ENCODE data around the gene SDK1. TPM values are rescaled to one million over a fixed set of nuclear protein-coding genes. Genes with fewer than 3 reads are reported as not detected.

The SDK1 gene
- total and polyA plus RNA-seq, 2 experiments from 2014 or later, result 2.1 to 10.0 TPM

DNA sequence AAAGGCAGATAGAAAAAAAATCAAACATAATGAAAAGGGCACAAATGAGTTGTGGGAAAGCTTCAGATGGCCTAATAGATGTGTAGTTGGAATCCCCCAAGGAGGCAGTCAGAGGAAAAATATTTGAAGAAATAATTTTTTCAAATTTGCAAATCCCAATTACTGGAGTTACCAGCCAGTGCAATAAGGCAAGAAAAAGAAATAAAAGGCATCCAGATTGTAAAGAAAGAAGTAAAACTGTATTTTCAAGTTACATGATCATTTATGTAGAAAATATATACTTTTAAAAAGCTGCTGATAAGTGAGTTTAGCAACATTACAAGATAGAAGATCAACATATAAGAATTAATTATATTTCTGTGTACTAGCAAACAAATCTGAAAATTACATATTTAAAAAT lies 329.0 kb downstream of the SDK1 start:
- Histone ChIP-seq H3K79me2 (replicated peaks; ENCODE audit: insufficient read depth) (no peaks in the 10 kb centered on the region), H3K4me1 (ENCODE audit: insufficient read depth) (no peaks in the 10 kb centered on the region), H3F3A (replicated peaks; ENCODE audit: low read depth) (no peaks in the 10 kb centered on the region), H3K4me2 (no peak overlapping the region), H4K20me1 (replicated peaks; ENCODE audit: insufficient read depth) (no peaks in the 10 kb centered on the region), H3K9me2 (ENCODE audit: insufficient read depth) (no peaks in the 10 kb centered on the region), H3K36me3 (ENCODE audit: insufficient read depth) (peaks cover 10% of the 10 kb centered on the region), H3K27ac (ENCODE audit: low read depth) (no peak overlapping the region), H3K27me3 (ENCODE audit: insufficient read depth) (no peaks in the 10 kb centered on the region), H3K4me3 (no peak overlapping the region), H2AFZ (no peak overlapping the region)
- H3K9me3 Mint-ChIP-seq, result peaks cover 25% of the 10 kb centered on the region
- TF ChIP-seq, protein P1, sequence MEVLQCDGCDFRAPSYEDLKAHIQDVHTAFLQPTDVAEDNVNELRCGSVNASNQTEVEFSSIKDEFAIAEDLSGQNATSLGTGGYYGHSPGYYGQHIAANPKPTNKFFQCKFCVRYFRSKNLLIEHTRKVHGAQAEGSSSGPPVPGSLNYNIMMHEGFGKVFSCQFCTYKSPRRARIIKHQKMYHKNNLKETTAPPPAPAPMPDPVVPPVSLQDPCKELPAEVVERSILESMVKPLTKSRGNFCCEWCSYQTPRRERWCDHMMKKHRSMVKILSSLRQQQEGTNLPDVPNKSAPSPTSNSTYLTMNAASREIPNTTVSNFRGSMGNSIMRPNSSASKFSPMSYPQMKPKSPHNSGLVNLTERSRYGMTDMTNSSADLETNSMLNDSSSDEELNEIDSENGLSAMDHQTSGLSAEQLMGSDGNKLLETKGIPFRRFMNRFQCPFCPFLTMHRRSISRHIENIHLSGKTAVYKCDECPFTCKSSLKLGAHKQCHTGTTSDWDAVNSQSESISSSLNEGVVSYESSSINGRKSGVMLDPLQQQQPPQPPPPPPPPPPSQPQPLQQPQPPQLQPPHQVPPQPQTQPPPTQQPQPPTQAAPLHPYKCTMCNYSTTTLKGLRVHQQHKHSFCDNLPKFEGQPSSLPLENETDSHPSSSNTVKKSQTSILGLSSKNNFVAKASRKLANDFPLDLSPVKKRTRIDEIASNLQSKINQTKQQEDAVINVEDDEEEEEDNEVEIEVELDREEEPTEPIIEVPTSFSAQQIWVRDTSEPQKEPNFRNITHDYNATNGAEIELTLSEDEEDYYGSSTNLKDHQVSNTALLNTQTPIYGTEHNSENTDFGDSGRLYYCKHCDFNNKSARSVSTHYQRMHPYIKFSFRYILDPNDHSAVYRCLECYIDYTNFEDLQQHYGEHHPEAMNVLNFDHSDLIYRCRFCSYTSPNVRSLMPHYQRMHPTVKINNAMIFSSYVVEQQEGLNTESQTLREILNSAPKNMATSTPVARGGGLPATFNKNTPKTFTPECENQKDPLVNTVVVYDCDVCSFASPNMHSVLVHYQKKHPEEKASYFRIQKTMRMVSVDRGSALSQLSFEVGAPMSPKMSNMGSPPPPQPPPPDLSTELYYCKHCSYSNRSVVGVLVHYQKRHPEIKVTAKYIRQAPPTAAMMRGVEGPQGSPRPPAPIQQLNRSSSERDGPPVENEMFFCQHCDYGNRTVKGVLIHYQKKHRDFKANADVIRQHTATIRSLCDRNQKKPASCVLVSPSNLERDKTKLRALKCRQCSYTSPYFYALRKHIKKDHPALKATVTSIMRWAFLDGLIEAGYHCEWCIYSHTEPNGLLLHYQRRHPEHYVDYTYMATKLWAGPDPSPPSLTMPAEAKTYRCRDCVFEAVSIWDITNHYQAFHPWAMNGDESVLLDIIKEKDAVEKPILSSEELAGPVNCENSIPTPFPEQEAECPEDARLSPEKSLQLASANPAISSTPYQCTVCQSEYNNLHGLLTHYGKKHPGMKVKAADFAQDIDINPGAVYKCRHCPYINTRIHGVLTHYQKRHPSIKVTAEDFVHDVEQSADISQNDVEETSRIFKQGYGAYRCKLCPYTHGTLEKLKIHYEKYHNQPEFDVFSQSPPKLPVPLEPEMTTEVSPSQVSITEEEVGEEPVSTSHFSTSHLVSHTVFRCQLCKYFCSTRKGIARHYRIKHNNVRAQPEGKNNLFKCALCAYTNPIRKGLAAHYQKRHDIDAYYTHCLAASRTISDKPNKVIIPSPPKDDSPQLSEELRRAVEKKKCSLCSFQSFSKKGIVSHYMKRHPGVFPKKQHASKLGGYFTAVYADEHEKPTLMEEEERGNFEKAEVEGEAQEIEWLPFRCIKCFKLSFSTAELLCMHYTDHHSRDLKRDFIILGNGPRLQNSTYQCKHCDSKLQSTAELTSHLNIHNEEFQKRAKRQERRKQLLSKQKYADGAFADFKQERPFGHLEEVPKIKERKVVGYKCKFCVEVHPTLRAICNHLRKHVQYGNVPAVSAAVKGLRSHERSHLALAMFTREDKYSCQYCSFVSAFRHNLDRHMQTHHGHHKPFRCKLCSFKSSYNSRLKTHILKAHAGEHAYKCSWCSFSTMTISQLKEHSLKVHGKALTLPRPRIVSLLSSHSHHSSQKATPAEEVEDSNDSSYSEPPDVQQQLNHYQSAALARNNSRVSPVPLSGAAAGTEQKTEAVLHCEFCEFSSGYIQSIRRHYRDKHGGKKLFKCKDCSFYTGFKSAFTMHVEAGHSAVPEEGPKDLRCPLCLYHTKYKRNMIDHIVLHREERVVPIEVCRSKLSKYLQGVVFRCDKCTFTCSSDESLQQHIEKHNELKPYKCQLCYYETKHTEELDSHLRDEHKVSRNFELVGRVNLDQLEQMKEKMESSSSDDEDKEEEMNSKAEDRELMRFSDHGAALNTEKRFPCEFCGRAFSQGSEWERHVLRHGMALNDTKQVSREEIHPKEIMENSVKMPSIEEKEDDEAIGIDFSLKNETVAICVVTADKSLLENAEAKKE (CRISPR knock-in tag; IDR thresholded peaks at IDR 0.05), result no peak
- TF ChIP-seq NANOG (IDR thresholded peaks at IDR 0.05; ENCODE audit: borderline replicate concordance) (no peak), JUNB (IDR thresholded peaks at IDR 0.05; ENCODE audit: unreplicated experiment) (no peak), POLR2AphosphoS5 (IDR thresholded peaks at IDR 0.05; ENCODE audit: low read depth) (no peak), ZNF114 (CRISPR knock-in tag; IDR thresholded peaks at IDR 0.05) (no peak), CREB1 (CRISPR knock-in tag; IDR thresholded peaks at IDR 0.05; ENCODE audit: low read depth) (no peak), STAT1 (IDR thresholded peaks at IDR 0.05; ENCODE audit: unreplicated experiment) (no peak), EZH2phosphoT487 (IDR thresholded peaks at IDR 0.05; ENCODE audit: unreplicated experiment) (no peak), EZH2 (IDR thresholded peaks at IDR 0.05; ENCODE audit: low read depth, unreplicated experiment) (no peak), ZNF331 (CRISPR knock-in tag; IDR thresholded peaks at IDR 0.05; ENCODE audit: low read depth) (no peak)
- TF ChIP-seq, protein P2, sequence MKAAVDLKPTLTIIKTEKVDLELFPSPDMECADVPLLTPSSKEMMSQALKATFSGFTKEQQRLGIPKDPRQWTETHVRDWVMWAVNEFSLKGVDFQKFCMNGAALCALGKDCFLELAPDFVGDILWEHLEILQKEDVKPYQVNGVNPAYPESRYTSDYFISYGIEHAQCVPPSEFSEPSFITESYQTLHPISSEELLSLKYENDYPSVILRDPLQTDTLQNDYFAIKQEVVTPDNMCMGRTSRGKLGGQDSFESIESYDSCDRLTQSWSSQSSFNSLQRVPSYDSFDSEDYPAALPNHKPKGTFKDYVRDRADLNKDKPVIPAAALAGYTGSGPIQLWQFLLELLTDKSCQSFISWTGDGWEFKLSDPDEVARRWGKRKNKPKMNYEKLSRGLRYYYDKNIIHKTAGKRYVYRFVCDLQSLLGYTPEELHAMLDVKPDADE (IDR thresholded peaks at IDR 0.05), result no peak
- TF ChIP-seq, protein P3, sequence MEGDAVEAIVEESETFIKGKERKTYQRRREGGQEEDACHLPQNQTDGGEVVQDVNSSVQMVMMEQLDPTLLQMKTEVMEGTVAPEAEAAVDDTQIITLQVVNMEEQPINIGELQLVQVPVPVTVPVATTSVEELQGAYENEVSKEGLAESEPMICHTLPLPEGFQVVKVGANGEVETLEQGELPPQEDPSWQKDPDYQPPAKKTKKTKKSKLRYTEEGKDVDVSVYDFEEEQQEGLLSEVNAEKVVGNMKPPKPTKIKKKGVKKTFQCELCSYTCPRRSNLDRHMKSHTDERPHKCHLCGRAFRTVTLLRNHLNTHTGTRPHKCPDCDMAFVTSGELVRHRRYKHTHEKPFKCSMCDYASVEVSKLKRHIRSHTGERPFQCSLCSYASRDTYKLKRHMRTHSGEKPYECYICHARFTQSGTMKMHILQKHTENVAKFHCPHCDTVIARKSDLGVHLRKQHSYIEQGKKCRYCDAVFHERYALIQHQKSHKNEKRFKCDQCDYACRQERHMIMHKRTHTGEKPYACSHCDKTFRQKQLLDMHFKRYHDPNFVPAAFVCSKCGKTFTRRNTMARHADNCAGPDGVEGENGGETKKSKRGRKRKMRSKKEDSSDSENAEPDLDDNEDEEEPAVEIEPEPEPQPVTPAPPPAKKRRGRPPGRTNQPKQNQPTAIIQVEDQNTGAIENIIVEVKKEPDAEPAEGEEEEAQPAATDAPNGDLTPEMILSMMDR (conservative IDR thresholded peaks at IDR 0.05; ENCODE audit: low read depth in 2 of 2), result no peak
- TF ChIP-seq, protein P4, sequence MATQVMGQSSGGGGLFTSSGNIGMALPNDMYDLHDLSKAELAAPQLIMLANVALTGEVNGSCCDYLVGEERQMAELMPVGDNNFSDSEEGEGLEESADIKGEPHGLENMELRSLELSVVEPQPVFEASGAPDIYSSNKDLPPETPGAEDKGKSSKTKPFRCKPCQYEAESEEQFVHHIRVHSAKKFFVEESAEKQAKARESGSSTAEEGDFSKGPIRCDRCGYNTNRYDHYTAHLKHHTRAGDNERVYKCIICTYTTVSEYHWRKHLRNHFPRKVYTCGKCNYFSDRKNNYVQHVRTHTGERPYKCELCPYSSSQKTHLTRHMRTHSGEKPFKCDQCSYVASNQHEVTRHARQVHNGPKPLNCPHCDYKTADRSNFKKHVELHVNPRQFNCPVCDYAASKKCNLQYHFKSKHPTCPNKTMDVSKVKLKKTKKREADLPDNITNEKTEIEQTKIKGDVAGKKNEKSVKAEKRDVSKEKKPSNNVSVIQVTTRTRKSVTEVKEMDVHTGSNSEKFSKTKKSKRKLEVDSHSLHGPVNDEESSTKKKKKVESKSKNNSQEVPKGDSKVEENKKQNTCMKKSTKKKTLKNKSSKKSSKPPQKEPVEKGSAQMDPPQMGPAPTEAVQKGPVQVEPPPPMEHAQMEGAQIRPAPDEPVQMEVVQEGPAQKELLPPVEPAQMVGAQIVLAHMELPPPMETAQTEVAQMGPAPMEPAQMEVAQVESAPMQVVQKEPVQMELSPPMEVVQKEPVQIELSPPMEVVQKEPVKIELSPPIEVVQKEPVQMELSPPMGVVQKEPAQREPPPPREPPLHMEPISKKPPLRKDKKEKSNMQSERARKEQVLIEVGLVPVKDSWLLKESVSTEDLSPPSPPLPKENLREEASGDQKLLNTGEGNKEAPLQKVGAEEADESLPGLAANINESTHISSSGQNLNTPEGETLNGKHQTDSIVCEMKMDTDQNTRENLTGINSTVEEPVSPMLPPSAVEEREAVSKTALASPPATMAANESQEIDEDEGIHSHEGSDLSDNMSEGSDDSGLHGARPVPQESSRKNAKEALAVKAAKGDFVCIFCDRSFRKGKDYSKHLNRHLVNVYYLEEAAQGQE (IDR thresholded peaks at IDR 0.05; ENCODE audit: unreplicated experiment), result no peak
- H3K4me3 Mint-ChIP-seq, result no peak overlapping the region
- no peak overlapping the region for H3K27ac Mint-ChIP-seq
- H3K4me1 Mint-ChIP-seq, result no peaks in the 10 kb centered on the region; the same call in 2 of the 3 replicates
- no peaks in the 10 kb centered on the region for H3K27me3 Mint-ChIP-seq (ENCODE audit: insufficient read depth, low read depth, poor library complexity)
- no peak for DNase-seq (ENCODE audit: low spot score)
- no peak for ATAC-seq
- H3K36me3 Mint-ChIP-seq (ENCODE audit: low read depth), result peaks cover 26% of the 10 kb centered on the region

Measured in GM23338 (cell line).